Sigmoid colon (tissue), 7 donors: ENCODE results near the gene HIF3A. TPM values are rescaled to one million over a fixed set of nuclear protein-coding genes. Genes with fewer than 3 reads are reported as not detected.
A peak's percentile ranks its signal among the peaks of the same experiment; 100 is the strongest.
"Not testable (repeated sequence)": the region's sequence is repeated elsewhere in the genome, so short reads cannot be mapped to it uniquely, and the experiment has no call there.

Experiments
- DNase-seq: peaks from one replicate; pipeline ENCODE4 v3.0.0-alpha.2; 2019
- H3K27ac ChIP-seq, 4 donors: fragments of 200-600 bp; sonication (generic); one replicate each; pipeline ENCODE4 v1.5.1; 2016 to 2019; ENCODE audit warnings: mild to moderate bottlenecking in 1 of 4
- H3K27me3 ChIP-seq, 3 donors: fragments of 200-600 bp; sonication (generic); one replicate each; pipeline ENCODE4 v1.5.1; 2019; ENCODE audit warnings: mild to moderate bottlenecking in 1 of 3
- H3K36me3 ChIP-seq, 4 donors: fragments of 200-600 bp; sonication (generic); one replicate each; pipeline ENCODE4 v1.5.1; 2016 to 2019
- H3K4me1 ChIP-seq, 4 donors: fragments of 200-600 bp; sonication (generic); one replicate each; pipeline ENCODE4 v1.5.1; 2017 to 2019
- H3K4me3 ChIP-seq, 4 donors: fragments of 200-600 bp; sonication (generic); one replicate each; pipeline ENCODE4 v1.5.1; 2017 to 2019; ENCODE audit warnings: mild to moderate bottlenecking in 2 of 4, moderate library complexity in 1 of 4
- H3K9me3 ChIP-seq, 4 donors: fragments of 200-600 bp in 3 of 4; sonication (generic) in 3 of 4; one replicate each; pipeline versions ENCODE4 v1.5.1 to v1.6.1; 2013 to 2019
- EP300 ChIP-seq, 4 donors: sonication (generic); formaldehyde crosslinking; IDR thresholded peaks; one replicate each; pipeline ENCODE4 v1.6.1; 2017; ENCODE audit warnings: antibody characterized with exemption in 4 of 4
- POLR2A ChIP-seq, 2 donors: fragments of 450-650 bp; IDR thresholded peaks; one replicate each; pipeline ENCODE4 v1.6.1; 2016; ENCODE audit warnings: antibody characterized with exemption in 2 of 2, mild to moderate bottlenecking in 2 of 2, moderate library complexity in 2 of 2
- POLR2AphosphoS5 ChIP-seq, 4 donors: sonication (generic); formaldehyde crosslinking; IDR thresholded peaks; one replicate each; pipeline ENCODE4 v1.6.1; 2017; ENCODE audit warnings: antibody characterized with exemption in 4 of 4
- WGBS, 2 donors: extraction: QIAGEN DNeasy Blood & Tissue Kit; methylation state at CpG; one replicate each; pipeline ENCODE4 v1.1.7; 2013; 5-methylcytosine and 5-hydroxymethylcytosine counted together
- intact Hi-C: fragments of 100-400 bp; cut with DNase I; formaldehyde crosslinking; loops from one replicate; pipeline ENCODE4 v1.15.1; 2023
- polyA plus RNA-seq, 3 donors: library from polyadenylated mRNA; stranded (reverse); fragments of 200-250 nt; gene quantifications; one replicate each; pipeline ENCODE4 v1.2.3, GENCODE V29; 2013
- total RNA-seq, 4 donors: library from RNA; depleted of rRNA; stranded (reverse); fragments of >200 nt; gene quantifications; one replicate each; pipeline ENCODE4 v1.1.0, GENCODE V29; 2016
- TF ChIP-seq, protein P1 (sequence below), 4 experiments: fragments of 450-650 bp in 3 of 4; fragments of 200-600 bp in 1 of 4; IDR thresholded peaks; one replicate each; pipeline ENCODE4 v1.5.1; 2016 to 2019; ENCODE audit warnings: antibody characterized with exemption in 4 of 4, mild to moderate bottlenecking in 3 of 4, moderate library complexity in 2 of 4
- donor health status: healthy with polysubstance abuse.
- donor health status: Bipolar disorder and iron deficiency.
- donor health status: healthy.

Gene HIF3A
- total and polyA plus RNA-seq, 7 donors, result 1.8 to 310 (median 63.0) TPM

GRCh38 chr19:46256855-46257254, 40.0 kb upstream of the HIF3A start:
- H3K4me1 ChIP-seq, result no peaks in the 10 kb centered on the region
- H3K9me3 ChIP-seq, result no peaks in the 10 kb centered on the region
- 61 to 72% methylated on average over 8 of the region's 8 CpGs for WGBS, 2 donors
- intact Hi-C loops, result no loop called here
- no peak for DNase-seq
- no peaks in the 10 kb centered on the region for H3K36me3 ChIP-seq
- H3K4me3 ChIP-seq, result no peak overlapping the region
- H3K27ac ChIP-seq, result no peak overlapping the region
- TF ChIP-seq POLR2A (IDR thresholded peaks at IDR 0.05), result no peak
- TF ChIP-seq POLR2AphosphoS5 (IDR thresholded peaks at IDR 0.05), result no peak
- no peak for TF ChIP-seq EP300 (IDR thresholded peaks at IDR 0.05)
- TF ChIP-seq, protein P1, sequence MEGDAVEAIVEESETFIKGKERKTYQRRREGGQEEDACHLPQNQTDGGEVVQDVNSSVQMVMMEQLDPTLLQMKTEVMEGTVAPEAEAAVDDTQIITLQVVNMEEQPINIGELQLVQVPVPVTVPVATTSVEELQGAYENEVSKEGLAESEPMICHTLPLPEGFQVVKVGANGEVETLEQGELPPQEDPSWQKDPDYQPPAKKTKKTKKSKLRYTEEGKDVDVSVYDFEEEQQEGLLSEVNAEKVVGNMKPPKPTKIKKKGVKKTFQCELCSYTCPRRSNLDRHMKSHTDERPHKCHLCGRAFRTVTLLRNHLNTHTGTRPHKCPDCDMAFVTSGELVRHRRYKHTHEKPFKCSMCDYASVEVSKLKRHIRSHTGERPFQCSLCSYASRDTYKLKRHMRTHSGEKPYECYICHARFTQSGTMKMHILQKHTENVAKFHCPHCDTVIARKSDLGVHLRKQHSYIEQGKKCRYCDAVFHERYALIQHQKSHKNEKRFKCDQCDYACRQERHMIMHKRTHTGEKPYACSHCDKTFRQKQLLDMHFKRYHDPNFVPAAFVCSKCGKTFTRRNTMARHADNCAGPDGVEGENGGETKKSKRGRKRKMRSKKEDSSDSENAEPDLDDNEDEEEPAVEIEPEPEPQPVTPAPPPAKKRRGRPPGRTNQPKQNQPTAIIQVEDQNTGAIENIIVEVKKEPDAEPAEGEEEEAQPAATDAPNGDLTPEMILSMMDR (IDR thresholded peaks at IDR 0.05), result no peak
- H3K27me3 ChIP-seq, result peaks cover 0 to 18% (median 0%) of the 10 kb centered on the region in 3 donors

GRCh38 chr19:46261501-46261900, 35.3 kb upstream of the HIF3A start:
- H3K9me3 ChIP-seq, intact Hi-C loops, H3K27ac ChIP-seq, DNase-seq, H3K4me3 ChIP-seq, H3K4me1 ChIP-seq, H3K36me3 ChIP-seq: not testable (repeated sequence)
- H3K27me3 ChIP-seq, result peaks cover 0 to 21% (median 0%) of the 10 kb centered on the region in 3 donors
- 81 to 88% methylated on average over 7 of the region's 7 CpGs for WGBS, 2 donors

GRCh38 chr19:46262684-46263296, 34.1 kb upstream of the HIF3A start:
- H3K4me3 ChIP-seq, H3K36me3 ChIP-seq, H3K27ac ChIP-seq, DNase-seq, intact Hi-C loops, H3K9me3 ChIP-seq, H3K4me1 ChIP-seq: not testable (repeated sequence)
- 27 to 49% methylated on average over 11 of the region's 11 CpGs for WGBS, 2 donors
- peaks cover 0 to 15% (median 0%) of the 10 kb centered on the region in 3 donors for H3K27me3 ChIP-seq

GRCh38 chr19:46264801-46265200, 32.0 kb upstream of the HIF3A start:
- WGBS, 2 donors, result 80 to 81% methylated on average over 5 of the region's 5 CpGs
- H3K4me1 ChIP-seq, H3K36me3 ChIP-seq, H3K9me3 ChIP-seq, DNase-seq, H3K27ac ChIP-seq, H3K4me3 ChIP-seq: not testable (repeated sequence)
- H3K27me3 ChIP-seq, result peaks cover 0 to 15% (median 0%) of the 10 kb centered on the region in 3 donors
- intact Hi-C loops, result loop anchor here (1.0 to 5.0 kb wide), 3 partner anchors 78 to 236 kb away; no protein-coding TSS in a partner anchor

DNA sequence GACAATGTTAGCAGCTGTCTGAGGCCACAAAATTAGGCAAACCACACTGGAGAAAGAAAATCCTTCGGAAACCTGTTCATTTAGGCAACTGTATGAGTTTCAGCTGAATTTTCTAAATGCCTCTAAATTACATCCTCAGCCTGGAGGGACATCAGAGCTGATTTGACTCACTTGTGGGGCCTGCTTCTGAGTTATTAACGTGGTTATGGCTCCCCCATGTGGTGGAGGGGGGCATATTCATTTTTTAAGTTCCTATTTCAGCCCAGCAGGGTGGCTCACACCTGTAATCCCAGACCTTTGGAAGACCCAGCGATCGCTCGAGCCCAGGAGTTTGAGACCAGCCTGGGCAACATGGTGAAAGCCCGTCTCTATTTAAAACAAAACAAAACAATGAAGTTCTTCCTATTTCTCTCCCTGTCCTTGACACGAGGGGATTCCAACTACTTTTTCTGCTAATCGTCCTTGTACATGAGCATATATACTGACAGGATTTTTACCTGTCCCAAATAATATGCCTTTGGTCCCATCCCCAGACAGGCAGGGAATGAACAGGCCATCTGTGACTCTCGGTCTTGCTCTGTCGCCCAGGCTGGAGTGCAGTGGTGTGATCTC, 31.5 kb upstream of the HIF3A start:
- WGBS, 2 donors, result 20 to 21% methylated on average over 10 of the region's 10 CpGs
- Histone ChIP-seq H3K27me3 (peaks cover 0 to 13% (median 0%) of the 10 kb centered on the region in 3 donors), H3K4me3 (no peak overlapping the region), H3K9me3 (no peaks in the 10 kb centered on the region), H3K27ac (no peak overlapping the region), H3K36me3 (no peaks in the 10 kb centered on the region), H3K4me1 (no peaks in the 10 kb centered on the region)
- intact Hi-C loops, result loop anchor here (1.0 to 5.0 kb wide), 3 partner anchors 78 to 237 kb away; no protein-coding TSS in a partner anchor
- DNase-seq, result peak; percentile 76
- TF ChIP-seq POLR2AphosphoS5 (IDR thresholded peaks at IDR 0.05) (no peak), EP300 (IDR thresholded peaks at IDR 0.05) (no peak), POLR2A (IDR thresholded peaks at IDR 0.05) (no peak)
- TF ChIP-seq, protein P1 (IDR thresholded peaks at IDR 0.05), result peak; percentile 77 to 94 (median 82)

DNA sequence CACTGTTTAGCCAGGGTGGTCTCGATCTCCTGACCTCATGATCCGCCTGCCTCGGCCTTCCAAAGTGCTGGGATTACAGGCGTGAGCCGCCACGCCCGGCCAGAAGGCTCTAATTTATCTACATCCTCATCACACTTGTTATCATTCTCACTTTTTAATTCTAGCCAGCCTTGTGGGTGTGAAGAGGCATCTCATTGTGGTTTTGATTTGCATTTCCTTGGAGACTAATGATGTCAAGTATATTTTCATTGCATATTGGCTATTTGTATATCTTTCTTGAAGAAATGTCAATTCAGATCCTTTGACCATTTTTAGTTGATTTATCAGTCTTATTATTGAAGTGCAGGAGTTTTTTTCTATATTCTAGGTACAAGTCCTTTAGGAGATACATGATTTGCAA, 27.7 kb upstream of the HIF3A start:
- Histone ChIP-seq H3K36me3 (no peaks in the 10 kb centered on the region), H3K9me3 (no peaks in the 10 kb centered on the region), H3K4me1 (peaks cover 0 to 21% (median 5%) of the 10 kb centered on the region in 4 donors), H3K27ac (no peak overlapping the region), H3K27me3 (no peaks in the 10 kb centered on the region), H3K4me3 (no peak overlapping the region)
- TF ChIP-seq, protein P1 (IDR thresholded peaks at IDR 0.05), result no peak
- TF ChIP-seq POLR2AphosphoS5 (IDR thresholded peaks at IDR 0.05) (no peak), POLR2A (IDR thresholded peaks at IDR 0.05) (no peak), EP300 (IDR thresholded peaks at IDR 0.05) (no peak)
- DNase-seq, result no peak
- WGBS, 2 donors, result 55 to 79% methylated on average over 7 of the region's 7 CpGs
- intact Hi-C loops, result loop anchor here (5.0 kb wide), 1 partner anchor 82 kb away; no protein-coding TSS in a partner anchor
